HG03565 (cell line): ENCODE measurements around the gene PGRMC2.
A peak's percentile ranks its signal among the peaks of the same experiment; 100 is the strongest.

Experiments
- ATAC-seq: cut with Tn5 transposase; IDR thresholded peaks from one replicate; pipeline ENCODE4 v1.9.1; 2021; ENCODE audit warnings: mild to moderate bottlenecking, moderate library complexity; ENCODE audit not compliant: unreplicated experiment

PGRMC2 gene

GRCh38 chr4:128299848-128300247, 12.2 kb upstream of the PGRMC2 start:
- ATAC-seq: no peak

- ATAC-seq: no peak
These were observed 11.2 kb upstream of the PGRMC2 start for GRCh38 chr4:128298852-128299251.

GRCh38 chr4:128298146-128298758, 10.6 kb upstream of the PGRMC2 start:
- ATAC-seq: no peak

- ATAC-seq: no peak
These were observed 7.6 kb upstream of the PGRMC2 start for GRCh38 chr4:128295255-128295654.

DNA sequence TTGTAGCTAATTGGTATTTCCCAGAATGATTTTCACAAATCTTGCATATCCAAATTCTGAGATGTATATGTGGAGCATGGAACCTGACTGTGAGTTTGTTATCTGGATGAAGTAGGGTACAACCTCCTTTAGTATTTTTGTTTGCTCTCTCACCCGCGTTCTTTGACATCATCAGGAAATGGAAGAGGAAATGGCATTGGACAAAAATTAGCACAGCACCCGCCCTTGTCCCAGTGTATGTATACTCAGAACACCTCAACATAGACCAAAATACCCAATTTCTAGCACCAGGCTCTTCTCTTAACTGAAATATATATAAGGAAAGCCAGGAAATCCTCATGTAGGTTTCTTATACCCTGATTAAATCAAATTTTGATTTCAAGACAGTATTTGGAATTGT, 6.9 kb upstream of the PGRMC2 start:
- no peak for ATAC-seq

DNA sequence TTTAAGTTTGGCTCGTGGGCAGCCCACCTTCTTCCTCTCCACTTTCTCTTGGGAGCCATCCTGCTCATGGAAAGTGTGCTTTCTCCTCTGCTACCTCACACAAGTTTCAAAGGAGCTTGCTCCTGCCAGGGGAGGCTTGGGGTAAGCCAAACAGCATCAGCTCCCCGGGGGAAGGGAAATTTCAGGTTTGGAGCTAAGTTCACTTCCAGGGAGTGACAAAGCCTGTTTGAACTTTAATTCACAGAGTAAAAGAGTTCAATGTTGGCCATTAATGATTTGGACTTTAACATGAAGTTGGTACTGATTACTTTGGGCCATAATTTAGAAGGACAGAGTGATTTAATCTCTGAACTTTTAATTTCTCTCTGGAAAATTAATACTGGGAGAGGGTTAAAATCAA, 4.7 kb upstream of the PGRMC2 start:
- ATAC-seq: no peak

- no peak for ATAC-seq
These were observed 3.5 kb upstream of the PGRMC2 start for GRCh38 chr4:128291096-128291495.

DNA sequence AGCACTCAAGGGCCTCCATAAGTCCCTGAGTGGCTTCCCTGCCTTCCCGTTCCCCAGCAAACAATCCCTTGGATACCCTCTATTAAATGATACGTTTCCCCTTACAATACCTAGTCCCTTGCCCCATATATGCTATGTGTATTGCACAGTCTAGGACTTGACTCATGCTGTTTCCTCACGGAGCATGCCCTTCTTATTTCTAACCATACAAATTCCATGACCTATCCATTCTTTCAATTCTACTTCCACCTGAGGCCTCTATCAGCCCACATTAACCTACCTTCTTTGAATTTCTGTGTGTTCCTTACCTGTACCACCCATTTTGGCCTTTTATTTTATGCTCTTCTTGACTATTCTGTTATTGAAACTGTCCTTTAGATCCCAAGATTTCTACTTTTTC, 2.9 kb upstream of the PGRMC2 start:
- ATAC-seq: no peak

- ATAC-seq: no peak
These were observed 2.0 kb upstream of the PGRMC2 start for GRCh38 chr4:128289523-128290158.

DNA sequence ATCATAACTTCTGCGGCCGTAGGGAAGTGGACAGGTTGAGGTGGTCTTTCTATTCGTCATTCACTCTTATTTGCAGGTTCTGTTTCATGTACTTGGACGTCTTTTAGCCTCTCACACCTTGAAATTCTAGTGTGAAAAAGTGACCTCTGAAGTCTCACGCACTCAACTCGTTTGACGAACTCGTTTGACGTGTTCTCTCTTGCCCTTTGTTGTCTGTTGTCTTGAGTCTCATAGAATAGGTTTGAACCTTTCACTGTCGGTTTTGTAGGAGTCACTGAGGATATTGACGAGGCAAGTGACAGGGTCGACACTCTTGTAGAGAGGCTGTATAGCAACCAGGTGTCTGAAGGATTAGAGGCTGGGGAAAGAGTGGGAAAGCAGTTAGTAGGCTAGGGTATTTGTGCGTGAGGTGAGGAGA, 1.1 kb upstream of the PGRMC2 start:
- no peak for ATAC-seq

- peak; percentile 80 for ATAC-seq
These were observed 467 bp upstream of the PGRMC2 start for GRCh38 chr4:128287871-128288688.

- ATAC-seq: no peak
These were observed 1.0 kb downstream of the PGRMC2 start for GRCh38 chr4:128286474-128287058.

DNA sequence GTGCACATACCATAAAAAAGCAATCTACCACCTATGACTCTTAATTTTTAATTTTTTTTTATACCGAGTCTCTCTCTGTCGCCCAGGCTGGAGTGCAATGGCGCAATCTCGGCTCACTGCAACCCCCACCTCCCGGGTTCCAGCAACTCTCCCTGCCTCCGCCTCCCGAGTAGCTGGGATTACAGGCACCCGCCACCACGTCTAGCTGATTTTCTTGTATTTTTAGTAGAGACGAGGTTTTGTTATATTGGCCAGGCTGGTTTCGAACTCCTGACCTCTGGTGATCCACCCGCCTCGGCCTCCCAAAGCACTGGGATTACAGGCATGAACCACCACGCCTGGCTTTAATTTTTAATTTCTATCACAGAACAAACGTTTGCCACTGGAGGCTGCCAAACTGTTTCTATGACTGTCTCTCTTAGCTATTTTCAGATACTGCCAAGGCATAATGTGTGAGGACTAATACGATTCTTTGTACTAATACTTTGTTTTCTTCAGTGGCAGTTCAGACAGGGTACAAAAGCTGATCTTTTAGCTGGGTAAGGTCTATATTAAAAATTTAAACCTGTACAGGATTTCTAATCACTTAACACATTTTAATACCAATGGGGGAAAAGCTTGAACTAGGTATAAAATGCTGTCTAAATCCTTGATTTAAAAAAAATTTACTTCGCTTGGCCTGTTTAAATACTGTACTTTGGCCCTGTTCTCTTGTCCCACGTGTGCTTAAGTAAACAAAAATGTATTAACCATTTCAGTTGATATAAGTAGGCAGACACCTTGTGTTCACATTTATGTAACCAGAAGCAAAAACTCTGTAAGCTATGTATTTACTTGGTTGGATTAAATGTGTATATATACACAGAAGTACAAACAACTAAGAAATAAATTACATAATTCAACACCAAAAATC, 2.3 kb downstream of the PGRMC2 start:
- no peak for ATAC-seq

DNA sequence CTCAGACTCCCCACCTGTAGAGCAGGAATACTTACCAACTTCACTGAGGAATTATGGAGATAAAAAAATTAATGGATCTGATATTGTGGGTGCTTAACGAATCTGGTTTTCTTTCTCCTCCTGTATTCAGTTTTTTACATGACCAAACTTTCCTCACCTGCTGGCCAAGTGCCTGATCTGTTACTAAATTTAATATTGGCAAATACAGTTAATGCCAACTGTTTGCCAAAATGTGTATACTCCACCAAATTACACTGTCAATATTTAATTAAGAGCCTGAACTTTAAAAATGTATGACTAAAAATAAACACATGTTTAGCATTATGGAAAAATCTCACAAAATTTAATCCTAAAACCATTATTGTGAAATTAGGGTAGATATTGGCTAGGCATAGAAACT, 3.3 kb downstream of the PGRMC2 start:
- no peak for ATAC-seq

DNA sequence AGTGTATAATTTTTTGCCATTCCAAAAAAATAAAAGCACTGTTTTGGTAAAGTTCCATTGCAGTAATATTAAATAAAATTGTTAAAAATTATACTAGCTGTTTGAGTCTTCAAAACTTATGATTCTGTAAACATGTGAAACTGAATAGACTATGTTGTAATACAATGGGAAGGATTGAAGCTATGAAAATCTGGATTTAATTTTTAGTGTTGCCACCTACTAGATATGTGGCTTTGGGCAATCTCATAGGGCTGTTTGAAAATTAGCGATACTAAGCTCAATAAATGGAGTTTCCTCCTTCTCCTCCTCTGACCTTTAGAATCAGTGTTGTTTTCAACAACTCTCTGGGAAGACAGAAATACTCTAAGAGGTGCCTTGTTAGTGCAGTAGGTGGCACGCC, 4.5 kb downstream of the PGRMC2 start:
- ATAC-seq: no peak

- no peak for ATAC-seq
These were observed 5.1 kb downstream of the PGRMC2 start for GRCh38 chr4:128282516-128282915.

GRCh38 chr4:128281354-128281753, 6.3 kb downstream of the PGRMC2 start:
- no peak for ATAC-seq

GRCh38 chr4:128279624-128280225, 7.9 kb downstream of the PGRMC2 start:
- ATAC-seq: no peak

DNA sequence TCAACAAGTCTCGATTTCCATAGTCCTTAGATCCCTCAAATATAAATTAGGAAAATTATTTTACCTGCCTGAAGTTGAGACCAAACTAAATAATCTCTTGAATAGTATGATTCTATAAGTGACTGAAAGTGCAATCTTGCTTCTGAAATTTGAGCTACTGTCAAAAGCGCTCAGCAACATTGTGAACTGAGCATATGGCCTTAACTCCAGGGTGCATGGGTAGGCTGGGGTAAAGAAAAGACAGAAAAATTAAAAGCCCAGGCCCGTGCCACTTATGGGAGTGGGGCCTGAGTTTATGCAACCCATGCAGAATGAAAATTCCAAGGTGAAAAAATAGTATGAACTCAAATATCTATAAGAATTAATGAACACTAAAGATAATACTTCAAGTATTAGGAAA, 9.8 kb downstream of the PGRMC2 start:
- no peak for ATAC-seq

DNA sequence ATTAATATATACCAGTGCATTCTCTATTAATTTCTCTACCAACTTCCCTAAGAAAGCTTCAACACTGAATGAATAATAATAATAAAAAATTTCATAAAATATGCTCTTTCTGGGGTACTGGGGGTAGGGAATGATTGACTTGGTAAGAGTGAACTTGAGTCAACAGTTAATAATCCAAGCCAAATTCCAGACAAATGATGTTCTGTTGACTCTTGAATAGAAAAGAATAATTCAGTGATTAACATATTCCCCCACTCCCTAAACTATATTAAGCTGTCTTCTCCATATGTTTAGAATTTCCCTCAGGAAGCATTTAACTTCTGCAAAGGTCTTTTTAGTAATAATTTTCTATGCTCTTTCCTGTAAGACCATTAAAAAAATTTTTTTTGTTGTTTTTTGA, 12.3 kb downstream of the PGRMC2 start:
- ATAC-seq: no peak
